ENCODE results near the gene MCTP1. TPM values are rescaled to one million over a fixed set of nuclear protein-coding genes. Genes with fewer than 3 reads are reported as not detected.

The MCTP1 gene
- total and polyA plus RNA-seq, 2 experiments from 2014 or later, result 0.23 TPM; not detected in 1

DNA sequence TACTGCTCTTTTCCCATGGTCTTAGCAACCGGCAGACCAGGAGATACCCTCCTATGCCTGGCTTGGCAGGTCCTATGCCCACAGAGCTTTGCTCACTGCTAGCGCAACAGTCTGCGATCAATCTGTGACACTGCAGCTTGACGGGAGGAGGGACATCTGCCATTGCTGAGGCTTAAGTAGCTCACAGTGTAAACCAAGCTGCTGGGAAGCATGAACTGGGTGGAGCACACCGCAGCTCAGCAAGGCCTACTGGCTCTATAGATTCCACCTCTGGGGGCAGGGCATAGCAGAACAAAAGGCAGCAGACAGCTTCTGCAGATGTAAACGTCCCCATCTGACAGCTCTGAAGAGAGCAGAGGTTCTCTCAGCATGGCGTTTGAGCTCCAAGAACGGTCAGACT is 40.4 kb downstream of the MCTP1 start:
- Histone ChIP-seq H3F3A (ENCODE audit: insufficient read depth) (no peaks in the 10 kb centered on the region), H3K9ac (no peak overlapping the region), H3K4me3 (no peak overlapping the region), H3K9me2 (ENCODE audit: insufficient read depth) (no peaks in the 10 kb centered on the region), H2AFZ (no peak overlapping the region), H3K4me1 (ENCODE audit: insufficient read depth) (no peaks in the 10 kb centered on the region), H3K9me3 (ENCODE audit: low read depth) (no peaks in the 10 kb centered on the region), H3K36me3 (ENCODE audit: low read depth) (no peaks in the 10 kb centered on the region), H3K27me3 (replicated peaks; ENCODE audit: insufficient read depth) (no peaks in the 10 kb centered on the region), H4K20me1 (ENCODE audit: insufficient read depth) (no peaks in the 10 kb centered on the region), H3K4me2 (ENCODE audit: unreplicated experiment) (no peak overlapping the region), H3K27ac (no peak overlapping the region), H3K79me2 (ENCODE audit: insufficient read depth) (no peaks in the 10 kb centered on the region)
- in situ Hi-C loops (cut with MboI), result loop anchor here (10.0 kb wide), 1 partner anchor 280 kb away; no protein-coding TSS in a partner anchor
- DNase-seq, result no peak
- 30 to 35% methylated on average over 8 of the region's 8 CpGs for whole genome bisulfite sequencing, 2 experiments (ENCODE audit: low coverage in 1 of 2, low lambda C conversion rate in 2 of 2, missing lambda C conversion rate in 2 of 2)
- TF ChIP-seq EZH2 (IDR thresholded peaks at IDR 0.05; ENCODE audit: insufficient read depth, poor library complexity, severe bottlenecking) (no peak), EZH2phosphoT487 (IDR thresholded peaks at IDR 0.05; ENCODE audit: insufficient read depth, low read depth) (no peak)

DNA sequence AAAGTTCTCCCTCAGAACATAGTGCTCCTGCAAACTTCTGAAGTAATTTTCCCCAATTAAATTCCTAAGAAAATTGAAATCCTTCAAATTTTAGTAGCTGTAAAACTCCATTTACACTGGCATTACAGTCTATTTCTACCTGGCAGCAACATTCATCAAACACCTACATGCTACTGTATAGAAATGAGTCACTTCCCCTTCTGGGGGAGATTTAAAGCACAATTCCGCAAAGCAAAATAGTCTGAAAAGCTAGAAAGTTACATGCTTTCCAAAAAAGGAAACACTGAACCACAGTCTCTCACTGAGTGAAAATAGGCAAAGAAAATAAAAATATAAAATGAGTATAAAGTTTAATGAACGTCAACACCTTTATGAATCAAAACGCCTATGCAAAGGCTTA is 43.3 kb downstream of the MCTP1 start:
- Histone ChIP-seq H2AFZ (no peak overlapping the region), H3K9me3 (ENCODE audit: low read depth) (no peaks in the 10 kb centered on the region), H3K9ac (no peak overlapping the region), H3K9me2 (ENCODE audit: insufficient read depth) (no peaks in the 10 kb centered on the region), H3K4me1 (ENCODE audit: insufficient read depth) (no peaks in the 10 kb centered on the region), H3K79me2 (ENCODE audit: insufficient read depth) (no peaks in the 10 kb centered on the region), H3K36me3 (ENCODE audit: low read depth) (no peaks in the 10 kb centered on the region), H3F3A (ENCODE audit: insufficient read depth) (no peaks in the 10 kb centered on the region), H3K4me2 (ENCODE audit: unreplicated experiment) (no peak overlapping the region), H3K27me3 (replicated peaks; ENCODE audit: insufficient read depth) (peaks cover 10% of the 10 kb centered on the region; the same call in 1 of the 2 replicates), H3K27ac (no peak overlapping the region), H3K4me3 (no peak overlapping the region), H4K20me1 (ENCODE audit: insufficient read depth) (no peaks in the 10 kb centered on the region)
- in situ Hi-C loops (cut with MboI), result loop anchor here (10.0 kb wide), 1 partner anchor 277 kb away; no protein-coding TSS in a partner anchor
- no peak for TF ChIP-seq EZH2phosphoT487 (IDR thresholded peaks at IDR 0.05; ENCODE audit: insufficient read depth, low read depth)
- no peak for TF ChIP-seq EZH2 (IDR thresholded peaks at IDR 0.05; ENCODE audit: insufficient read depth, poor library complexity, severe bottlenecking)
- WGBS, 2 experiments (ENCODE audit: low coverage in 1 of 2, low lambda C conversion rate in 2 of 2, missing lambda C conversion rate in 2 of 2), result 69 to 70% methylated on average over 3 of the region's 3 CpGs
- no peak for DNase-seq

DNA sequence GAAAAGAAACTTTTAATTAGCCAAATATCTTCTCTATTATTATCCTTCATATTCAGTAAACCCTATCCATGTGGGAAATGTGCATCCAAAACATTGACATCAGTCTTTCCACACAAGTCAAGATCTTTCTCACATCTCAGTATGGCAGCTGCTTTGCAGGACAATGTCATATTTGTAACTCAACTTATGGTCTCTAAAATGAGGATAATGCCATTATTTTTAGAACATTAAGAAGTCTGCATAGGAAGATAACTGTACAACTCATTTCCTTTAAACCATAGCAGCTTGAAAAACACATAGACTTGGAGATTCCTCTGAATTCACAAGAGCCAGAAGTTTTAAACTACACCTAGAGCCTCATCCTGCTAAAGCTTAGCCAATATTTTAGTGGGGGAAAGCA is 43.7 kb downstream of the MCTP1 start:
- H3F3A ChIP-seq (ENCODE audit: insufficient read depth), result no peaks in the 10 kb centered on the region
- no peak overlapping the region for H2AFZ ChIP-seq
- H3K9me2 ChIP-seq (ENCODE audit: insufficient read depth), result no peaks in the 10 kb centered on the region
- in situ Hi-C loops (cut with MboI), result loop anchor here (10.0 kb wide), 1 partner anchor 276 kb away; no protein-coding TSS in a partner anchor
- no peak overlapping the region for H3K27ac ChIP-seq
- DNase-seq, result no peak
- H3K4me1 ChIP-seq (ENCODE audit: insufficient read depth), result no peaks in the 10 kb centered on the region
- H3K9ac ChIP-seq, result no peak overlapping the region
- H3K9me3 ChIP-seq (ENCODE audit: low read depth), result no peaks in the 10 kb centered on the region
- no peaks in the 10 kb centered on the region for H3K36me3 ChIP-seq (ENCODE audit: low read depth)
- no peaks in the 10 kb centered on the region for H3K79me2 ChIP-seq (ENCODE audit: insufficient read depth)
- H3K27me3 ChIP-seq (replicated peaks; ENCODE audit: insufficient read depth), result peaks cover 11% of the 10 kb centered on the region; the same call in 1 of the 2 replicates
- no peak for TF ChIP-seq EZH2phosphoT487 (IDR thresholded peaks at IDR 0.05; ENCODE audit: insufficient read depth, low read depth)
- no peak for TF ChIP-seq EZH2 (IDR thresholded peaks at IDR 0.05; ENCODE audit: insufficient read depth, poor library complexity, severe bottlenecking)
- no peak overlapping the region for H3K4me3 ChIP-seq
- H4K20me1 ChIP-seq (ENCODE audit: insufficient read depth), result no peaks in the 10 kb centered on the region
- no peak overlapping the region for H3K4me2 ChIP-seq (ENCODE audit: unreplicated experiment)

DNA sequence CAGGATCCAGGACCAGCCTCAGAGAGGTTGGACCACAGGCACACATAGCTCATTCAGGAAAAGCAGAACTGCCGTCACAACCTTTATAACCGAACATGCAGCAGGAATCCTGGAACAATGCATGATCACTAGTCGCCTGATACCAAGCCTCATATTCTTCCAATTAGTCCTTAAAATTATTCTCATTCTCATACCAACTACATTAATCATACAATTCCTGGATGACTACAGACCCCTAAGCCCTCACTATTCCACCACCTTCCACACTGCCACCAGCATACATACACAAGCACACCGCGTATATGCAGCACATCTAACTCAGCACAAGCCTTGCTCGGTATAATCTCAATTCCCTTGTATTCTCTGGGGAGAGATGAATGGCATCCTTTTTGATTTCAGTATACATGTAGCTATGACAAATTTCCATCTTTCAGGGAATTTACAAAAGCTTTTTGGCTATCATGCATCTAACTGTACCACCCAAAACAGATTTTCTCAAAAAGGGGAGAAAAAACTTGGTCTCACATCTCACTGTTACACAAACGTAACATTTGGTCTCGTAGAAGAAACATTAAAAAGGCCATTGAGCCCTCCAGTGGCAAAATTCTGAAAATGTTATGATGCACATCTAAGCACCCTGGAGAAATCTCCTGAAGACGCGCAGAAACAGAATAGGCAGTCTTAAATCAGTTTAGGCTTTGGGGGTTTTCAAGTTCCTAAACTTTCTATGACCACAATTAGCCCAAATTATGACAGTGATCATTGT is 46.2 kb downstream of the MCTP1 start:
- TF ChIP-seq EZH2phosphoT487 (IDR thresholded peaks at IDR 0.05; ENCODE audit: insufficient read depth, low read depth), result no peak
- no peak for TF ChIP-seq EZH2 (IDR thresholded peaks at IDR 0.05; ENCODE audit: insufficient read depth, poor library complexity, severe bottlenecking)
- Histone ChIP-seq H3K79me2 (ENCODE audit: insufficient read depth) (no peaks in the 10 kb centered on the region), H3K9me3 (ENCODE audit: low read depth) (no peaks in the 10 kb centered on the region), H3K36me3 (ENCODE audit: low read depth) (no peaks in the 10 kb centered on the region), H4K20me1 (ENCODE audit: insufficient read depth) (no peaks in the 10 kb centered on the region), H3K27ac (no peak overlapping the region), H3K4me3 (peak overlapping the region; percentile 16; the same call in 1 of the 2 replicates), H3F3A (ENCODE audit: insufficient read depth) (no peaks in the 10 kb centered on the region), H3K4me2 (ENCODE audit: unreplicated experiment) (peak overlapping the region; percentile 66), H3K9ac (no peak overlapping the region), H3K9me2 (ENCODE audit: insufficient read depth) (no peaks in the 10 kb centered on the region), H3K4me1 (ENCODE audit: insufficient read depth) (no peaks in the 10 kb centered on the region), H3K27me3 (replicated peaks; ENCODE audit: insufficient read depth) (peaks cover 11% of the 10 kb centered on the region; the same call in 1 of the 2 replicates), H2AFZ (peak overlapping the region; percentile 35; the same call in 1 of the 2 replicates)
- WGBS, 2 experiments (ENCODE audit: low coverage in 1 of 2, low lambda C conversion rate in 2 of 2, missing lambda C conversion rate in 2 of 2), result 2 to 3% methylated on average over 10 of the region's 10 CpGs
- in situ Hi-C loops (cut with MboI), result no loop called here
- peak; percentile 48 for DNase-seq

Data from GM23248 (cell line).